NCI-H345 treated with DMSO at 0.1 percent for 48 hours (cell line): ENCODE measurements around the gene NPEPPS.
A peak's percentile ranks its signal among the peaks of the same experiment; 100 is the strongest.
"Not testable (repeated sequence)": the region's sequence is repeated elsewhere in the genome, so short reads cannot be mapped to it uniquely, and the experiment has no call there.

ENCODE experiments used
- DNase-seq: peaks from one replicate; lab custom pipeline; 2025; ENCODE audit not compliant: unreplicated experiment; lab: John Stamatoyannopoulos, UW

The NPEPPS gene

GRCh38 chr17:47530557-47531232 is at the start of gene NPEPPS:
Gene NPEPPS (plus strand): TSS chr17:47531108. CDS start chr17:47531301, 193 bp downstream.
- peak; percentile 55 for DNase-seq

- DNase-seq: not testable (repeated sequence)
These were observed 39.1 kb upstream of the NPEPPS start for GRCh38 chr17:47491841-47492212.

- DNase-seq: not testable (repeated sequence)
These were observed 31.8 kb upstream of the NPEPPS start for GRCh38 chr17:47499074-47499473.

GRCh38 chr17:47499494-47499893 is 31.4 kb upstream of the NPEPPS start:
- not testable (repeated sequence) for DNase-seq

- DNase-seq: not testable (repeated sequence)
These were observed 30.3 kb upstream of the NPEPPS start for GRCh38 chr17:47500620-47501019.

- not testable (repeated sequence) for DNase-seq
These were observed 28.7 kb upstream of the NPEPPS start for GRCh38 chr17:47502122-47502731.

- DNase-seq: not testable (repeated sequence)
These were observed 28.0 kb upstream of the NPEPPS start for GRCh38 chr17:47502776-47503455.

GRCh38 chr17:47511701-47512146 is 19.2 kb upstream of the NPEPPS start:
- DNase-seq: not testable (repeated sequence)

- DNase-seq: not testable (repeated sequence)
These were observed 17.6 kb upstream of the NPEPPS start for GRCh38 chr17:47513301-47513700.

- not testable (repeated sequence) for DNase-seq
These were observed 12.0 kb upstream of the NPEPPS start for GRCh38 chr17:47518880-47519279.

- DNase-seq: not testable (repeated sequence)
These were observed 11.5 kb upstream of the NPEPPS start for GRCh38 chr17:47519365-47519764.

GRCh38 chr17:47520279-47520678 is 10.6 kb upstream of the NPEPPS start:
- not testable (repeated sequence) for DNase-seq

GRCh38 chr17:47521434-47521833 is 9.5 kb upstream of the NPEPPS start:
- not testable (repeated sequence) for DNase-seq

- not testable (repeated sequence) for DNase-seq
These were observed 8.6 kb upstream of the NPEPPS start for GRCh38 chr17:47522341-47522740.

- DNase-seq: not testable (repeated sequence)
These were observed 419 bp downstream of the NPEPPS start for GRCh38 chr17:47531233-47531820.

GRCh38 chr17:47539085-47539484 is 8.2 kb downstream of the NPEPPS start:
- DNase-seq: not testable (repeated sequence)

GRCh38 chr17:47541676-47542075 is 10.8 kb downstream of the NPEPPS start:
- not testable (repeated sequence) for DNase-seq

GRCh38 chr17:47544327-47544726 is 13.4 kb downstream of the NPEPPS start:
- not testable (repeated sequence) for DNase-seq

- DNase-seq: not testable (repeated sequence)
These were observed 23.8 kb downstream of the NPEPPS start for GRCh38 chr17:47554733-47555132.

- not testable (repeated sequence) for DNase-seq
These were observed 25.2 kb downstream of the NPEPPS start for GRCh38 chr17:47556108-47556507.

GRCh38 chr17:47560517-47561043 is 29.7 kb downstream of the NPEPPS start:
- DNase-seq: not testable (repeated sequence)
